Keratinocyte (primary cell): ENCODE data around the gene PAGR1. TPM values are rescaled to one million over a fixed set of nuclear protein-coding genes. Genes with fewer than 3 reads are reported as not detected.
"Not testable (repeated sequence)": the region's sequence is repeated elsewhere in the genome, so short reads cannot be mapped to it uniquely, and the experiment has no call there.

ENCODE experiments used
- DNase-seq: peaks from one replicate; pipeline ENCODE4 v3.0.0-alpha.2; 2011; ENCODE audit warnings: low read depth, missing footprints, low spot score
- FAIRE-seq: peaks from 2 replicates; lab custom pipeline; 2011; peaks lifted over from hg19 to GRCh38; lab: Jason Lieb, UNC
- H2AFZ ChIP-seq: 2 replicates; pipeline ENCODE4 v1.6.0; 2012; ENCODE audit warnings: low read length, control low read depth, inconsistent platforms; ENCODE audit not compliant: control insufficient read depth
- H3K27ac ChIP-seq: 2 replicates; pipeline ENCODE4 v1.5.1; 2011; ENCODE audit warnings: low read length; ENCODE audit not compliant: control insufficient read depth, insufficient read depth
- H3K27me3 ChIP-seq: 3 replicates; pipeline ENCODE4 v1.6.0; 2011; ENCODE audit warnings: low read length; ENCODE audit not compliant: control insufficient read depth, insufficient read depth; ENCODE audit errors: extremely low read depth
- H3K36me3 ChIP-seq, 2 experiments: 2 replicates in 1 of 2; 3 replicates in 1 of 2; pipeline ENCODE4 v1.5.1; 2011; ENCODE audit warnings: low read length in 2 of 2, mild to moderate bottlenecking in 1 of 2; ENCODE audit not compliant: control insufficient read depth in 2 of 2, insufficient read depth in 2 of 2; ENCODE audit errors: extremely low read depth in 1 of 2
- H3K4me1 ChIP-seq: 3 replicates; pipeline ENCODE4 v1.5.1; 2011; ENCODE audit warnings: low read length; ENCODE audit not compliant: control insufficient read depth, insufficient read depth; ENCODE audit errors: extremely low read depth
- H3K4me2 ChIP-seq: 3 replicates; pipeline ENCODE4 v1.6.0; 2011; ENCODE audit warnings: low read depth, low read length; ENCODE audit not compliant: control insufficient read depth, insufficient read depth; ENCODE audit errors: extremely low read depth
- H3K4me3 ChIP-seq, 3 experiments: fragments of 200-600 bp in 1 of 3; sonication (generic) in 1 of 3; 2 replicates in 2 of 3; 3 replicates in 1 of 3; pipeline ENCODE4 v1.5.1; 2011 to 2016; ENCODE audit warnings: low read length in 3 of 3, mild to moderate bottlenecking in 3 of 3, control low read depth in 2 of 3, inconsistent platforms in 1 of 3, low read depth in 1 of 3, mixed read lengths in 1 of 3, mixed run types in 1 of 3, moderate library complexity in 1 of 3; ENCODE audit not compliant: control insufficient read depth in 2 of 3, insufficient read depth in 2 of 3; ENCODE audit errors: extremely low read depth in 1 of 3
- H3K79me2 ChIP-seq: 2 replicates; pipeline ENCODE4 v1.6.0; 2012; ENCODE audit warnings: low read length; ENCODE audit not compliant: control insufficient read depth, insufficient read depth
- H3K9ac ChIP-seq: 3 replicates; pipeline ENCODE4 v1.6.0; 2011; ENCODE audit warnings: low read length; ENCODE audit not compliant: control insufficient read depth, insufficient read depth; ENCODE audit errors: extremely low read depth
- H3K9me1 ChIP-seq: 3 replicates; pipeline ENCODE4 v1.6.0; 2011; ENCODE audit warnings: low read length; ENCODE audit not compliant: control insufficient read depth, insufficient read depth; ENCODE audit errors: extremely low read depth
- H3K9me3 ChIP-seq: 2 replicates; pipeline ENCODE4 v1.5.1; 2012; ENCODE audit warnings: low read depth, low read length; ENCODE audit not compliant: control insufficient read depth
- H4K20me1 ChIP-seq: 3 replicates; pipeline ENCODE4 v1.6.0; 2011; ENCODE audit warnings: low read length; ENCODE audit not compliant: control insufficient read depth, insufficient read depth; ENCODE audit errors: extremely low read depth
- CTCF ChIP-seq, 3 experiments: IDR thresholded peaks in 1 of 3; conservative IDR thresholded peaks in 1 of 3; optimal IDR thresholded peaks in 1 of 3; 2 replicates in 2 of 3; 3 replicates in 1 of 3; pipeline versions ENCODE3 to v1.5.1; 2011; ENCODE audit warnings: low read length in 3 of 3, mild to moderate bottlenecking in 3 of 3, moderate library complexity in 2 of 3, control low read depth in 1 of 3, inconsistent platforms in 1 of 3; ENCODE audit not compliant: insufficient read depth in 2 of 3; ENCODE audit errors: extremely low read depth in 1 of 3
- EZH2 ChIP-seq: IDR thresholded peaks from one replicate; pipeline ENCODE4 v1.6.1; 2012; ENCODE audit warnings: inconsistent platforms, mild to moderate bottlenecking, low read length, moderate library complexity
- dilution Hi-C: fragments of 300-500 bp; cut with MboI; formaldehyde crosslinking; loops from one replicate; pipeline ENCODE4 v1.7.0; 2020; ENCODE audit warnings: low sequenced_read_pairs; ENCODE audit not compliant: extremely low pct_ligation_motif_present
- polyA plus RNA-seq, 5 experiments: library from polyadenylated mRNA; depleted of rRNA in 3 of 5; stranded (reverse) in 3 of 5; stranded (forward) in 1 of 5; unstranded in 1 of 5; fragments of >200 nt; gene quantifications; 1 replicate in 1 of 5; 2 replicates in 3 of 5; 3 replicates in 1 of 5; pipeline versions ENCODE4 v1.2.1 to v1.2.3, GENCODE V29; 2011 to 2012; ENCODE audit warnings: missing spikeins in 2 of 5, low read depth in 1 of 5, low replicate concordance in 1 of 5

Gene PAGR1
- polyA plus RNA-seq, 1 donor (not counting 4 experiments of a cell fraction or from before 2014, with no cell fraction given), result 13.6 TPM

DNA sequence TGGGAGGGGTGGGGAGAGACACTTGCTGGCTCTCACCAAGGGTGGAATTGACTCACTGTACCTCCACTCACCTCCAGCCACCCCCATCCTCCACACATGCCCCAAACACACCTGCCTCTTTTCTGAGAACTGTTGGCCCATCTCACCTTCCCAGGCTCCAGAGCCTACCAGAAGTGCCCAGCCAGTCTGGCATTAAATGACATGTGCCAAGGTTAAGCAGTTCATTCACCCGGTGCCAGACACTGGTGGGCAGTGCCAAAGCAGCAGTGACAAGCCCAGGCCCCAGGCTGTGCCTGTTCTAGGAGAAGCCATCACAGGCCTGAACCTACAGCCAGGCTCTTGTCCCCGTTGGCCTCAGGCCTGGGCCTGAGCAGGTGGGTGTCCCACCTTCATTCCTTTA lies 15.5 kb downstream of the PAGR1 start:
- no peak overlapping the region for H3K27ac ChIP-seq
- H3K9ac ChIP-seq, result no peak overlapping the region
- H3K27me3 ChIP-seq, result no peaks in the 10 kb centered on the region
- no peaks in the 10 kb centered on the region for H3K4me1 ChIP-seq
- no peaks in the 10 kb centered on the region for H3K9me1 ChIP-seq
- TF ChIP-seq EZH2, result no peak
- no peak for TF ChIP-seq CTCF (optimal IDR thresholded peaks at IDR 0.05 in 1 of 3, IDR thresholded peaks at IDR 0.05 in 1 of 3, conservative IDR thresholded peaks at IDR 0.05 in 1 of 3; ENCODE audit: extremely low read depth in 1 of 3, insufficient read depth in 2 of 3, low read length in 3 of 3)
- no peak overlapping the region for H3K4me3 ChIP-seq
- DNase-seq (no peak), FAIRE-seq (no peak)
- no peak overlapping the region for H2AFZ ChIP-seq
- H3K36me3 ChIP-seq, result peaks cover 17 to 27% of the 10 kb centered on the region in 2 experiments
- H3K9me3 ChIP-seq, result no peaks in the 10 kb centered on the region
- peaks cover 22% of the 10 kb centered on the region for H3K79me2 ChIP-seq
- no peaks in the 10 kb centered on the region for H4K20me1 ChIP-seq
- dilution Hi-C loops, result no loop called here
- no peak overlapping the region for H3K4me2 ChIP-seq

- H3K9me3 ChIP-seq, DNase-seq, H3K4me1 ChIP-seq, H4K20me1 ChIP-seq, dilution Hi-C loops, H3K4me2 ChIP-seq, H3K9me1 ChIP-seq, FAIRE-seq, H2AFZ ChIP-seq, H3K27me3 ChIP-seq, H3K9ac ChIP-seq, H3K4me3 ChIP-seq, H3K27ac ChIP-seq: not testable (repeated sequence)
- peaks cover 22 to 37% of the 10 kb centered on the region in 2 experiments for H3K36me3 ChIP-seq
- H3K79me2 ChIP-seq, result peaks cover 12% of the 10 kb centered on the region
Observed at GRCh38 chr16:29833219-29833618, 17.3 kb downstream of the PAGR1 start.

DNA sequence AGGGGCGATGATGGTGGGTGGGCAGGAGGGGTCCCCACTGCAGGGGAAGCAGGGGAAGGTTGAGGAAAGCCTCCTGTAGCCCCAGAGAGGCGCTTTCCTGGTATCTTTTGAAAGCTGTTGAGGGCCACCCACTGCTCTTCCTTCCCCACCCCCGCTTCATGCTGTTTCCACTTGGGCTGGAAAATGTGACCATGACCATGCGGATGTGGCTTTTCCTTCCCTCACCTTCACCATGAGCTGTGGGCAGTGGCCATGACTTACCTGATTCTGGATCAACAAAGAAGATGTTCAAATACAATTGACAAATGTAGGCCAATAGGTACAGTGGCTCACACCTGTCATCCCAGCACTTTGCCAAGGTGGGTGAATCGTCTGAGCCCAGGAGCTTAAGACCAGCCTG lies 18.1 kb downstream of the PAGR1 start:
- Histone ChIP-seq H3K4me1 (no peaks in the 10 kb centered on the region), H3K27ac (no peak overlapping the region), H3K9ac (no peak overlapping the region), H3K79me2 (peaks cover 11% of the 10 kb centered on the region), H3K36me3 (peaks cover 22 to 40% of the 10 kb centered on the region in 2 experiments), H3K4me3 (no peak overlapping the region), H3K9me3 (no peaks in the 10 kb centered on the region), H2AFZ (no peak overlapping the region), H3K4me2 (no peak overlapping the region), H3K9me1 (no peaks in the 10 kb centered on the region), H3K27me3 (no peaks in the 10 kb centered on the region), H4K20me1 (no peaks in the 10 kb centered on the region)
- dilution Hi-C loops, result no loop called here
- DNase-seq (no peak), FAIRE-seq (no peak)
- TF ChIP-seq CTCF (optimal IDR thresholded peaks at IDR 0.05 in 1 of 3, IDR thresholded peaks at IDR 0.05 in 1 of 3, conservative IDR thresholded peaks at IDR 0.05 in 1 of 3; ENCODE audit: extremely low read depth in 1 of 3, insufficient read depth in 2 of 3, low read length in 3 of 3), result no peak
